ENCODE results near the gene TLE3. TPM values are rescaled to one million over a fixed set of nuclear protein-coding genes. Genes with fewer than 3 reads are reported as not detected.

TLE3 gene
- total and polyA plus RNA-seq, 8 donors, result 12.5 to 37.2 (median 18.9) TPM

GRCh38 chr15:70056091-70056680, 41.5 kb downstream of the TLE3 start:
- Histone ChIP-seq H3K27me3 (no peaks in the 10 kb centered on the region), H3K36me3 (peaks cover 10 to 83% (median 56%) of the 10 kb centered on the region in 3 donors), H3K4me1 (no peaks in the 10 kb centered on the region), H3K9me3 (no peaks in the 10 kb centered on the region), H3K27ac (no peak overlapping the region), H3K4me3 (no peak overlapping the region)
- no peak for ATAC-seq
- peak in 2 of 6 donors; percentile 43 to 44 for DNase-seq
- TF ChIP-seq CTCF (IDR thresholded peaks at IDR 0.05), result no peak
- no peak for FAIRE-seq
- WGBS, 2 donors, result 95 to 97% methylated on average over 9 of the region's 9 CpGs
- intact Hi-C loops (cut with DNase I), result no loop called here

GRCh38 chr15:70055601-70056051, 42.1 kb downstream of the TLE3 start:
- peak in 2 of 4 donors; percentile 28 to 51 for ATAC-seq
- WGBS, 2 donors, result 78 to 89% methylated on average over 9 of the region's 9 CpGs
- FAIRE-seq, result no peak
- peak in 1 of 6 donors; percentile 52 for DNase-seq
- no peaks in the 10 kb centered on the region for H3K27me3 ChIP-seq
- H3K27ac ChIP-seq, result no peak overlapping the region
- no peaks in the 10 kb centered on the region for H3K4me1 ChIP-seq
- H3K4me3 ChIP-seq, result no peak overlapping the region
- no peak for TF ChIP-seq CTCF (IDR thresholded peaks at IDR 0.05)
- intact Hi-C loops (cut with DNase I), result no loop called here
- H3K36me3 ChIP-seq, result peaks cover 10 to 88% (median 61%) of the 10 kb centered on the region in 3 donors
- H3K9me3 ChIP-seq, result no peaks in the 10 kb centered on the region

- H3K27ac ChIP-seq, result no peak overlapping the region
- no peaks in the 10 kb centered on the region for H3K9me3 ChIP-seq
- peak in 1 of 6 donors; percentile 53 for DNase-seq
- H3K36me3 ChIP-seq, result peaks cover 10 to 88% (median 61%) of the 10 kb centered on the region in 3 donors
- no peaks in the 10 kb centered on the region for H3K27me3 ChIP-seq
- no peak for ATAC-seq
- intact Hi-C loops (cut with DNase I), result no loop called here
- no peak for TF ChIP-seq CTCF (IDR thresholded peaks at IDR 0.05)
- H3K4me1 ChIP-seq, result no peaks in the 10 kb centered on the region
- WGBS, 2 donors, result 89 to 91% methylated on average over 18 of the region's 18 CpGs
- no peak overlapping the region for H3K4me3 ChIP-seq
- no peak for FAIRE-seq
These were observed 42.8 kb downstream of the TLE3 start for GRCh38 chr15:70054884-70055387.

DNA sequence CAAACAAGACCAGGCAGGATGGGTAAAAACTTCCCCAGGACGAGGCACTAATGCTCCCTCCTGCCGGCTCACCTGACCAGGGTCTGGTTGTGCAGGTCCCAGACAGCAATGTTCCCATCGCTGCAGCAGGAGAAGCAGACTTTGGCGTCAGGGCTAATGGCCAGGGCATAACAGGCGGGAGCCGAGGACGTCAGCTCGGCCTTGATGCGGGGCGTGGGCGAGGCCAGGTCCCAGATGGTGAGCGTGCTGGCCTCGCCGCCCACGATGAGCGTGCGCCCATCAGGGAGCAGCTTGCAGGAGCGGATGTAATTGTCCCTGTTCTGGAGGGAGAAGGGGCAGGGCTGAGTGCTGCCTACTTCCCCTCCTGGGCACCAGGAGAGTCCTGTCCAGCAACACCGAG, 43.4 kb downstream of the TLE3 start:
- Histone ChIP-seq H3K27me3 (no peaks in the 10 kb centered on the region), H3K4me1 (no peaks in the 10 kb centered on the region), H3K4me3 (no peak overlapping the region), H3K36me3 (peaks cover 10 to 87% (median 58%) of the 10 kb centered on the region in 3 donors), H3K27ac (no peak overlapping the region), H3K9me3 (no peaks in the 10 kb centered on the region)
- no peak for ATAC-seq
- TF ChIP-seq CTCF (IDR thresholded peaks at IDR 0.05), result no peak
- 89 to 93% methylated on average over 19 of the region's 19 CpGs for WGBS, 2 donors
- DNase-seq, result peak in 1 of 6 donors; percentile 41
- FAIRE-seq, result no peak
- intact Hi-C loops (cut with DNase I), result no loop called here

GRCh38 chr15:70053716-70054229, 43.9 kb downstream of the TLE3 start:
- no peak for FAIRE-seq
- H3K36me3 ChIP-seq, result peaks cover 10 to 81% (median 57%) of the 10 kb centered on the region in 3 donors
- no peaks in the 10 kb centered on the region for H3K4me1 ChIP-seq
- H3K27me3 ChIP-seq, result no peaks in the 10 kb centered on the region
- no peaks in the 10 kb centered on the region for H3K9me3 ChIP-seq
- H3K27ac ChIP-seq, result no peak overlapping the region
- no peak for TF ChIP-seq CTCF (IDR thresholded peaks at IDR 0.05)
- DNase-seq, result no peak
- no peak overlapping the region for H3K4me3 ChIP-seq
- 85 to 93% methylated on average over 11 of the region's 11 CpGs for WGBS, 2 donors
- no peak for ATAC-seq
- intact Hi-C loops (cut with DNase I), result no loop called here
